C4-2B (cell line): Measurements from ENCODE around the gene BAG1.

ENCODE experiments used
- H3K27ac ChIP-seq: fragments of 450-650 bp; 2 replicates; pipeline ENCODE4 v1.5.1; 2017
- CTCF ChIP-seq: fragments of 450-650 bp; conservative IDR thresholded peaks from 2 replicates; pipeline ENCODE4 v1.5.1; 2017; ENCODE audit warnings: mild to moderate bottlenecking
- ZFX ChIP-seq: fragments of 450-650 bp; IDR thresholded peaks from 2 replicates; pipeline ENCODE4 v1.6.1; 2017

The BAG1 gene

GRCh38 chr9:33254211-33254610 lies 10.3 kb downstream of the BAG1 start:
- no peak overlapping the region for H3K27ac ChIP-seq
- TF ChIP-seq ZFX (no peak), CTCF (no peak)

- no peak for TF ChIP-seq ZFX
- no peak for TF ChIP-seq CTCF
- H3K27ac ChIP-seq = no peak overlapping the region
These were observed 14.0 kb downstream of the BAG1 start for GRCh38 chr9:33250458-33250995.

GRCh38 chr9:33249983-33250382 lies 14.5 kb downstream of the BAG1 start:
- H3K27ac ChIP-seq = no peak overlapping the region
- TF ChIP-seq ZFX = no peak
- TF ChIP-seq CTCF = no peak

GRCh38 chr9:33249087-33249658 lies 15.3 kb downstream of the BAG1 start:
- TF ChIP-seq CTCF (no peak), ZFX (no peak)
- no peak overlapping the region for H3K27ac ChIP-seq

- H3K27ac ChIP-seq = no peak overlapping the region
These were observed 15.9 kb downstream of the BAG1 start for GRCh38 chr9:33248606-33249005.

GRCh38 chr9:33246269-33246860 lies 18.1 kb downstream of the BAG1 start:
- TF ChIP-seq CTCF = no peak
- no peak for TF ChIP-seq ZFX
- H3K27ac ChIP-seq = no peak overlapping the region

More at GRCh38 chr9:33248606-33249005, 15.9 kb downstream of the BAG1 start:
- TF ChIP-seq ZFX (no peak), CTCF (no peak)

- H3K27ac ChIP-seq = no peak overlapping the region
- no peak for TF ChIP-seq ZFX
- no peak for TF ChIP-seq CTCF
These were observed 19.2 kb downstream of the BAG1 start for GRCh38 chr9:33245341-33245740.
